Measurements from ENCODE around the gene BAD. TPM values are rescaled to one million over a fixed set of nuclear protein-coding genes. Genes with fewer than 3 reads are reported as not detected.

Gene BAD
- total and polyA plus RNA-seq, 2 of the 13 experiments (the other 11 are each of a cell fraction or from before 2014, with no cell fraction given), result 17.9 to 28.5 TPM

GRCh38 chr11:64251016-64251752 lies 33.3 kb downstream of the BAD start, which contains the start of gene PLCB3 (continued):
- TF ChIP-seq ZFX (CRISPR knock-in tag; IDR thresholded peaks at IDR 0.05; ENCODE audit: low read depth), result peak; percentile 40
- no peak for TF ChIP-seq SALL1 (CRISPR knock-in tag; IDR thresholded peaks at IDR 0.05)
- no peak for TF ChIP-seq ZKSCAN8 (CRISPR knock-in tag; IDR thresholded peaks at IDR 0.05; ENCODE audit: borderline replicate concordance)
- TF ChIP-seq ZHX2 (IDR thresholded peaks at IDR 0.05; ENCODE audit: low read depth), result no peak
- TF ChIP-seq ZHX2 (CRISPR knock-in tag; IDR thresholded peaks at IDR 0.05; ENCODE audit: borderline replicate concordance), result no peak
- 0 out of 4 replicates have a peak, but pooled peaks of 1 of the 2 experiments have one; percentile 42 for TF ChIP-seq HMGXB4 (CRISPR knock-in tag; IDR thresholded peaks at IDR 0.05; ENCODE audit: borderline replicate concordance in 1 of 2, low read depth in 1 of 2)
- no peak for TF ChIP-seq NFATC3 (CRISPR knock-in tag; IDR thresholded peaks at IDR 0.05)
- TF ChIP-seq TCF7L2 (IDR thresholded peaks at IDR 0.05; ENCODE audit: low read depth, low read length), result no peak
- peak; percentile 54; the same call in 1 of the 2 replicates for TF ChIP-seq GABPB1 (CRISPR knock-in tag; IDR thresholded peaks at IDR 0.05)
- TF ChIP-seq REXO4 (CRISPR knock-in tag; IDR thresholded peaks at IDR 0.05; ENCODE audit: borderline replicate concordance), result no peak
- no peak for TF ChIP-seq PTBP1 (IDR thresholded peaks at IDR 0.05; ENCODE audit: low read depth, low read length, poor library complexity, severe bottlenecking)
- no peak for TF ChIP-seq ZNF407 (CRISPR knock-in tag; IDR thresholded peaks at IDR 0.05; ENCODE audit: not compliant biosample characterization)
